ENCODE measurements around the gene CES5A. TPM values are rescaled to one million over a fixed set of nuclear protein-coding genes. Genes with fewer than 3 reads are reported as not detected.
A peak's percentile ranks its signal among the peaks of the same experiment; 100 is the strongest.
"Not testable (repeated sequence)": the region's sequence is repeated elsewhere in the genome, so short reads cannot be mapped to it uniquely, and the experiment has no call there.

The CES5A gene
- total RNA-seq, 1 donor from 2014 or later: not detected

- no peak for DNase-seq (ENCODE audit: low read depth)
Observed at GRCh38 chr16:55876854-55877253, 1.7 kb upstream of the CES5A start.

GRCh38 chr16:55873122-55873521 lies 2.1 kb downstream of the CES5A start:
- DNase-seq (ENCODE audit: low read depth): no peak

- no peak for DNase-seq (ENCODE audit: low read depth)
Observed at GRCh38 chr16:55872130-55872529, 3.0 kb downstream of the CES5A start.

GRCh38 chr16:55871411-55872038 lies 3.6 kb downstream of the CES5A start:
- no peak for DNase-seq (ENCODE audit: low read depth)

- DNase-seq (ENCODE audit: low read depth): no peak
Observed at GRCh38 chr16:55868980-55869379, 6.2 kb downstream of the CES5A start.

- no peak for DNase-seq (ENCODE audit: low read depth)
Observed at GRCh38 chr16:55868137-55868536, 7.0 kb downstream of the CES5A start.

GRCh38 chr16:55861288-55861687 lies 13.9 kb downstream of the CES5A start:
- DNase-seq (ENCODE audit: low read depth): no peak

- not testable (repeated sequence) for DNase-seq (ENCODE audit: low read depth)
Observed at GRCh38 chr16:55857650-55858049, 17.5 kb downstream of the CES5A start.

GRCh38 chr16:55856950-55857349 lies 18.2 kb downstream of the CES5A start:
- DNase-seq (ENCODE audit: low read depth): no peak

GRCh38 chr16:55853114-55853513 lies 22.1 kb downstream of the CES5A start:
- no peak for DNase-seq (ENCODE audit: low read depth)

GRCh38 chr16:55849536-55849935 lies 25.6 kb downstream of the CES5A start:
- no peak for DNase-seq (ENCODE audit: low read depth)

- no peak for DNase-seq (ENCODE audit: low read depth)
Observed at GRCh38 chr16:55846598-55847346, 28.4 kb downstream of the CES5A start.

GRCh38 chr16:55843105-55843395 lies 32.1 kb downstream of the CES5A start:
- DNase-seq (ENCODE audit: low read depth): no peak

- peak; percentile 32 for DNase-seq (ENCODE audit: low read depth)
Observed at GRCh38 chr16:55842369-55843104, 32.6 kb downstream of the CES5A start.

GRCh38 chr16:55839115-55839514 lies 36.1 kb downstream of the CES5A start:
- DNase-seq (ENCODE audit: low read depth): no peak

- no peak for DNase-seq (ENCODE audit: low read depth)
Observed at GRCh38 chr16:55836158-55836611, 39.0 kb downstream of the CES5A start.

- DNase-seq (ENCODE audit: low read depth): no peak
Observed at GRCh38 chr16:55835581-55835980, 39.6 kb downstream of the CES5A start.

GRCh38 chr16:55835173-55835572 lies 40.0 kb downstream of the CES5A start:
- not testable (repeated sequence) for DNase-seq (ENCODE audit: low read depth)

GRCh38 chr16:55834049-55834448 lies 41.1 kb downstream of the CES5A start:
- no peak for DNase-seq (ENCODE audit: low read depth)

GRCh38 chr16:55832773-55833691 lies 42.1 kb downstream of the CES5A start, which contains the start of gene CES1:
TSS of gene CES1 (minus strand) at chr16:55833096. CDS start at chr16:55833055, 41 bp downstream.
- no peak for DNase-seq (ENCODE audit: low read depth)

GRCh38 chr16:55832425-55832772 lies 42.8 kb downstream of the CES5A start:
- no peak for DNase-seq (ENCODE audit: low read depth)

Measured in renal cortical epithelial cell (primary cell).